ENCODE results near the gene HOXD11. TPM values are rescaled to one million over a fixed set of nuclear protein-coding genes. Genes with fewer than 3 reads are reported as not detected.

The HOXD11 gene
- total and polyA plus RNA-seq, 2 of the 13 experiments (the other 11 are each of a cell fraction or from before 2014, with no cell fraction given) = not detected

- no peak for TF ChIP-seq ZBTB20 (CRISPR knock-in tag; IDR thresholded peaks at IDR 0.05; ENCODE audit: borderline replicate concordance, low read depth)
- no peak for TF ChIP-seq NFE2 (CRISPR knock-in tag; IDR thresholded peaks at IDR 0.05)
- no peak for TF ChIP-seq ARHGAP35 (CRISPR knock-in tag; IDR thresholded peaks at IDR 0.05; ENCODE audit: borderline replicate concordance)
- peak; percentile 89 for TF ChIP-seq XRCC5 (optimal IDR thresholded peaks at IDR 0.05; ENCODE audit: low read length)
- TF ChIP-seq, protein P1, sequence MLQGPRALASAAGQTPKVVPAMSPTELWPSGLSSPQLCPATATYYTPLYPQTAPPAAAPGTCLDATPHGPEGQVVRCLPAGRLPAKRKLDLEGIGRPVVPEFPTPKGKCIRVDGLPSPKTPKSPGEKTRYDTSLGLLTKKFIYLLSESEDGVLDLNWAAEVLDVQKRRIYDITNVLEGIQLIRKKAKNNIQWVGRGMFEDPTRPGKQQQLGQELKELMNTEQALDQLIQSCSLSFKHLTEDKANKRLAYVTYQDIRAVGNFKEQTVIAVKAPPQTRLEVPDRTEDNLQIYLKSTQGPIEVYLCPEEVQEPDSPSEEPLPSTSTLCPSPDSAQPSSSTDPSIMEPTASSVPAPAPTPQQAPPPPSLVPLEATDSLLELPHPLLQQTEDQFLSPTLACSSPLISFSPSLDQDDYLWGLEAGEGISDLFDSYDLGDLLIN (CRISPR knock-in tag; IDR thresholded peaks at IDR 0.05; ENCODE audit: borderline replicate concordance) = no peak
- TF ChIP-seq RNF2 (conservative IDR thresholded peaks at IDR 0.05; ENCODE audit: low read depth) = peak; percentile 83; the same call in 1 of the 2 replicates
- TF ChIP-seq ZBTB34 (CRISPR knock-in tag; IDR thresholded peaks at IDR 0.05) = no peak
- no peak for TF ChIP-seq ZNF138 (CRISPR knock-in tag; IDR thresholded peaks at IDR 0.05; ENCODE audit: low read depth)
- TF ChIP-seq, protein P2, sequence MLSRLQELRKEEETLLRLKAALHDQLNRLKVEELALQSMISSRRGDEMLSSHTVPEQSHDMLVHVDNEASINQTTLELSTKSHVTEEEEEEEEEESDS (CRISPR knock-in tag; IDR thresholded peaks at IDR 0.05; ENCODE audit: borderline replicate concordance) = no peak
- no peak for TF ChIP-seq ZNF367 (CRISPR knock-in tag; IDR thresholded peaks at IDR 0.05; ENCODE audit: borderline replicate concordance)
- TF ChIP-seq KLF16 (CRISPR knock-in tag; IDR thresholded peaks at IDR 0.05) = 0 out of 4 replicates have a peak, but pooled peaks of 1 of the 2 experiments have one; percentile 14
- TF ChIP-seq ZNF251 (CRISPR knock-in tag; IDR thresholded peaks at IDR 0.05) = no peak
- TF ChIP-seq AKAP8 (CRISPR knock-in tag; IDR thresholded peaks at IDR 0.05) = no peak
- no peak for TF ChIP-seq MAZ (IDR thresholded peaks at IDR 0.05; ENCODE audit: borderline replicate concordance, low read depth, low read length)
- TF ChIP-seq MAZ (CRISPR knock-in tag; IDR thresholded peaks at IDR 0.05; ENCODE audit: low read depth) = no peak
- peak; percentile 81 for TF ChIP-seq ZNF574 (CRISPR knock-in tag; IDR thresholded peaks at IDR 0.05)
- TF ChIP-seq ZBTB43 (CRISPR knock-in tag; conservative IDR thresholded peaks at IDR 0.05) = no peak
- no peak for TF ChIP-seq JUNB (CRISPR knock-in tag; IDR thresholded peaks at IDR 0.05; ENCODE audit: borderline replicate concordance)
- TF ChIP-seq NCOA2 (CRISPR knock-in tag; IDR thresholded peaks at IDR 0.05) = no peak
- TF ChIP-seq ZNF143 (CRISPR knock-in tag; IDR thresholded peaks at IDR 0.05) = 0 out of 2 replicates have a peak, but pooled peaks have one; percentile 26
- 0 out of 2 replicates have a peak, but pooled peaks have one; percentile 30 for TF ChIP-seq TBP (CRISPR knock-in tag; IDR thresholded peaks at IDR 0.05)
- TF ChIP-seq ZNF235 (CRISPR knock-in tag; IDR thresholded peaks at IDR 0.05; ENCODE audit: borderline replicate concordance) = 0 out of 2 replicates have a peak, but pooled peaks have one; percentile 42
Measured at GRCh38 chr2:176088048-176088936, 18.8 kb upstream of the HOXD11 start (continued).
